Peyer's patch (tissue), 4 donors: Measurements from ENCODE around the gene TMPRSS15.

Experiments used
- POLR2A ChIP-seq, 2 donors: fragments of 450-650 bp; IDR thresholded peaks; one replicate each; pipeline ENCODE4 v1.5.1; 2017; ENCODE audit warnings: antibody characterized with exemption in 2 of 2, mild to moderate bottlenecking in 2 of 2, moderate library complexity in 2 of 2
- TF ChIP-seq, protein P1 (sequence below), 6 experiments: fragments of 450-650 bp in 4 of 6; fragments of 200-600 bp in 2 of 6; sonication (generic) in 1 of 6; IDR thresholded peaks; one replicate each; pipeline ENCODE4 v1.5.1; 2017 to 2019; ENCODE audit warnings: antibody characterized with exemption in 6 of 6, mild to moderate bottlenecking in 3 of 6, moderate library complexity in 1 of 6

DNA sequence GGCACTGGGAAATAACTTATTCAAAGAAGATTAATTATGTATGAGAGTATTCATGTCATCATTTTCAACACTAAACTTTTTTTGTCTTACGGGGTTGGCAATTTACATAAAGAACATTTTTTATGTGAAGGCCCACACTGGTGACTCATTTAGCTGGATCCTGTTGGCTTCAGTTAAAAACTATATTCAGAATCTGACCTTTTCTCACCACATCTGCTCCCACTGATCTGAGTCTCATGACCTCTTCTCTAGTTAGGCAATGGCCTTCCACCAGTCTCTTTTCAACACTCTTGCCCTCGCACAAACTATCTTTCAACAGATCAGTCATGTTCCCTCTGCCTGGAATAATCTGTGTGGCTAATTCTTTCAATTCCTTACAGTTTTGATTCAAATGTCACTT is 53.4 kb downstream of the TMPRSS15 start:
- TF ChIP-seq, protein P1, sequence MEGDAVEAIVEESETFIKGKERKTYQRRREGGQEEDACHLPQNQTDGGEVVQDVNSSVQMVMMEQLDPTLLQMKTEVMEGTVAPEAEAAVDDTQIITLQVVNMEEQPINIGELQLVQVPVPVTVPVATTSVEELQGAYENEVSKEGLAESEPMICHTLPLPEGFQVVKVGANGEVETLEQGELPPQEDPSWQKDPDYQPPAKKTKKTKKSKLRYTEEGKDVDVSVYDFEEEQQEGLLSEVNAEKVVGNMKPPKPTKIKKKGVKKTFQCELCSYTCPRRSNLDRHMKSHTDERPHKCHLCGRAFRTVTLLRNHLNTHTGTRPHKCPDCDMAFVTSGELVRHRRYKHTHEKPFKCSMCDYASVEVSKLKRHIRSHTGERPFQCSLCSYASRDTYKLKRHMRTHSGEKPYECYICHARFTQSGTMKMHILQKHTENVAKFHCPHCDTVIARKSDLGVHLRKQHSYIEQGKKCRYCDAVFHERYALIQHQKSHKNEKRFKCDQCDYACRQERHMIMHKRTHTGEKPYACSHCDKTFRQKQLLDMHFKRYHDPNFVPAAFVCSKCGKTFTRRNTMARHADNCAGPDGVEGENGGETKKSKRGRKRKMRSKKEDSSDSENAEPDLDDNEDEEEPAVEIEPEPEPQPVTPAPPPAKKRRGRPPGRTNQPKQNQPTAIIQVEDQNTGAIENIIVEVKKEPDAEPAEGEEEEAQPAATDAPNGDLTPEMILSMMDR (IDR thresholded peaks at IDR 0.05): no peak
- no peak for TF ChIP-seq POLR2A (IDR thresholded peaks at IDR 0.05)
